H9 (cell line): ENCODE results near the gene MRC1. TPM values are rescaled to one million over a fixed set of nuclear protein-coding genes. Genes with fewer than 3 reads are reported as not detected.

Experiments
- DNase-seq: peaks from one replicate; pipeline ENCODE4 v3.0.0-alpha.2; 2017
- H2AFZ ChIP-seq: one replicate; pipeline ENCODE4 v1.6.1; 2013; ENCODE audit warnings: mild to moderate bottlenecking, low read length, control low read depth, moderate library complexity
- H2AK5ac ChIP-seq: 2 replicates; pipeline ENCODE4 v1.6.1; 2013; ENCODE audit warnings: low read length, control low read depth, mixed read lengths; ENCODE audit not compliant: insufficient read length
- H2BK120ac ChIP-seq: one replicate; pipeline ENCODE4 v1.6.1; 2013; ENCODE audit warnings: low read depth, mild to moderate bottlenecking, low read length, control low read depth, inconsistent platforms; ENCODE audit not compliant: poor library complexity, severe bottlenecking
- H2BK12ac ChIP-seq: 2 replicates; pipeline ENCODE4 v1.6.1; 2013; ENCODE audit warnings: low read length, control low read depth, mixed read lengths, low read depth; ENCODE audit not compliant: insufficient read length
- H2BK15ac ChIP-seq: 2 replicates; pipeline ENCODE4 v1.6.1; 2013; ENCODE audit warnings: low read depth, low read length, control low read depth
- H2BK20ac ChIP-seq: one replicate; pipeline ENCODE4 v1.6.1; 2013; ENCODE audit warnings: low read depth, mild to moderate bottlenecking, low read length, control low read depth, inconsistent platforms; ENCODE audit not compliant: poor library complexity, severe bottlenecking
- H2BK5ac ChIP-seq: 2 replicates; pipeline ENCODE4 v1.6.1; 2013; ENCODE audit warnings: low read length, control low read depth, mixed read lengths; ENCODE audit not compliant: insufficient read length
- H3K14ac ChIP-seq: 2 replicates; pipeline ENCODE4 v1.6.1; 2013; ENCODE audit warnings: low read length, control low read depth; ENCODE audit not compliant: insufficient read depth
- H3K18ac ChIP-seq: 2 replicates; pipeline ENCODE4 v1.6.1; 2013; ENCODE audit warnings: low read depth, mild to moderate bottlenecking, mixed read lengths, low read length, control low read depth; ENCODE audit not compliant: insufficient read length
- H3K23ac ChIP-seq: 2 replicates; pipeline ENCODE4 v1.6.1; 2013; ENCODE audit warnings: low read length, control low read depth, mixed read lengths, low read depth; ENCODE audit not compliant: insufficient read length
- H3K23me2 ChIP-seq: 2 replicates; pipeline ENCODE4 v1.6.1; 2013; ENCODE audit warnings: low read depth, mild to moderate bottlenecking, mixed read lengths, low read length, control low read depth; ENCODE audit not compliant: insufficient read length, poor library complexity, severe bottlenecking
- H3K27ac ChIP-seq: 2 replicates; pipeline ENCODE4 v1.5.1; 2013; ENCODE audit warnings: low read length, control low read depth, mixed read lengths, low read depth; ENCODE audit not compliant: insufficient read length
- H3K27me3 ChIP-seq: 2 replicates; pipeline ENCODE4 v1.6.1; 2013; ENCODE audit warnings: low read length, control low read depth, inconsistent platforms; ENCODE audit not compliant: insufficient read depth
- H3K4ac ChIP-seq: 2 replicates; pipeline ENCODE4 v1.6.1; 2013; ENCODE audit warnings: low read depth, mild to moderate bottlenecking, control low read depth, inconsistent platforms, low read length, moderate library complexity
- H3K4me1 ChIP-seq: 2 replicates; pipeline ENCODE4 v1.6.1; 2013; ENCODE audit warnings: low read length, control low read depth, inconsistent platforms; ENCODE audit not compliant: insufficient read depth
- H3K4me2 ChIP-seq: 2 replicates; pipeline ENCODE4 v1.6.1; 2013; ENCODE audit warnings: low read length, control low read depth, mixed read lengths; ENCODE audit not compliant: insufficient read length, insufficient read depth
- H3K56ac ChIP-seq: 2 replicates; pipeline ENCODE4 v1.6.1; 2013; ENCODE audit warnings: low read depth, mild to moderate bottlenecking, mixed read lengths, low read length, control low read depth; ENCODE audit not compliant: insufficient read length
- H3K79me1 ChIP-seq: 2 replicates; pipeline ENCODE4 v1.6.1; 2013; ENCODE audit warnings: low read depth, mild to moderate bottlenecking, moderate library complexity, low read length, control low read depth, inconsistent platforms; ENCODE audit not compliant: insufficient read depth, poor library complexity, severe bottlenecking
- H3K79me2 ChIP-seq: 2 replicates; pipeline ENCODE4 v1.6.1; 2013; ENCODE audit warnings: low read length, control low read depth, inconsistent platforms; ENCODE audit not compliant: insufficient read depth
- H3K9ac ChIP-seq: 2 replicates; pipeline ENCODE4 v1.6.1; 2013; ENCODE audit warnings: low read length, control low read depth, mixed read lengths; ENCODE audit not compliant: insufficient read length; ENCODE audit errors: extremely low read depth
- H3K9me3 ChIP-seq: one replicate; pipeline ENCODE4 v1.6.1; 2013; ENCODE audit warnings: low read depth, low read length, inconsistent platforms; ENCODE audit not compliant: control insufficient read depth
- H3T11ph ChIP-seq: one replicate; pipeline ENCODE4 v1.6.1; 2013; ENCODE audit warnings: mild to moderate bottlenecking, low read length, control low read depth, inconsistent platforms
- H4K20me1 ChIP-seq: one replicate; pipeline ENCODE4 v1.6.1; 2013; ENCODE audit not compliant: control insufficient read depth, insufficient read length, insufficient read depth
- H4K5ac ChIP-seq: 2 replicates; pipeline ENCODE4 v1.6.1; 2013; ENCODE audit warnings: low read depth, mild to moderate bottlenecking, mixed read lengths, low read length, control low read depth; ENCODE audit not compliant: insufficient read length
- H4K8ac ChIP-seq: replicated peaks from 2 replicates; pipeline ENCODE4 v1.6.1; 2013; ENCODE audit warnings: low read length, control low read depth, mixed read lengths, low read depth; ENCODE audit not compliant: insufficient read length
- H4K91ac ChIP-seq: 2 replicates; pipeline ENCODE4 v1.6.1; 2013; ENCODE audit warnings: low read depth, mild to moderate bottlenecking, moderate library complexity, mixed read lengths, low read length, control low read depth; ENCODE audit not compliant: insufficient read length
- H3K27ac Mint-ChIP-seq, 3 experiments: 2 replicates in 2 of 3; 3 replicates in 1 of 3; pipeline ENCODE4 v1.8.0; 2020 to 2021; ENCODE audit warnings: mixed read lengths in 3 of 3, mild to moderate bottlenecking in 1 of 3, moderate library complexity in 1 of 3
- H3K27me3 Mint-ChIP-seq: 2 replicates; pipeline ENCODE4 v1.8.0; 2021; ENCODE audit warnings: low read depth, mild to moderate bottlenecking, moderate library complexity, mixed read lengths
- H3K36me3 Mint-ChIP-seq, 3 experiments: 2 replicates in 2 of 3; 3 replicates in 1 of 3; pipeline ENCODE4 v1.8.0; 2020 to 2021; ENCODE audit warnings: low read depth in 3 of 3, mixed read lengths in 3 of 3; ENCODE audit not compliant: insufficient read depth in 1 of 3
- H3K4me1 Mint-ChIP-seq, 2 experiments: 2 replicates each; pipeline ENCODE4 v1.8.0; 2020; ENCODE audit warnings: mixed read lengths in 2 of 2
- H3K4me3 Mint-ChIP-seq, 2 experiments: 2 replicates in 1 of 2; 3 replicates in 1 of 2; pipeline ENCODE4 v1.8.0; 2020 to 2021; ENCODE audit warnings: mild to moderate bottlenecking in 2 of 2, mixed read lengths in 2 of 2, moderate library complexity in 1 of 2
- H3K9me3 Mint-ChIP-seq, 2 experiments: 2 replicates in 1 of 2; 3 replicates in 1 of 2; pipeline ENCODE4 v1.8.0; 2020; ENCODE audit warnings: mild to moderate bottlenecking in 2 of 2, mixed read lengths in 2 of 2, moderate library complexity in 1 of 2
- WGBS: extraction: QIAGEN DNeasy Blood & Tissue Kit; methylation state at CpG from one replicate; pipeline ENCODE4 v1.1.7; 2013; ENCODE audit warnings: missing lambda C conversion rate, low lambda C conversion rate, mixed read lengths; ENCODE audit not compliant: insufficient read length; ENCODE audit errors: extremely low coverage; 5-methylcytosine and 5-hydroxymethylcytosine counted together
- total RNA-seq: library from RNA; stranded (reverse); gene quantifications from 2 replicates; pipeline ENCODE4 v1.2.1, GENCODE V29; 2021
- TF ChIP-seq, protein P1 (sequence below): fragments of 200-600 bp; sonication (generic); conservative IDR thresholded peaks from 3 replicates; pipeline ENCODE4 v1.8.0; 2021; ENCODE audit warnings: antibody characterized with exemption, mild to moderate bottlenecking

MRC1 gene
- total RNA-seq, 1 experiment from 2014 or later, result not detected

DNA sequence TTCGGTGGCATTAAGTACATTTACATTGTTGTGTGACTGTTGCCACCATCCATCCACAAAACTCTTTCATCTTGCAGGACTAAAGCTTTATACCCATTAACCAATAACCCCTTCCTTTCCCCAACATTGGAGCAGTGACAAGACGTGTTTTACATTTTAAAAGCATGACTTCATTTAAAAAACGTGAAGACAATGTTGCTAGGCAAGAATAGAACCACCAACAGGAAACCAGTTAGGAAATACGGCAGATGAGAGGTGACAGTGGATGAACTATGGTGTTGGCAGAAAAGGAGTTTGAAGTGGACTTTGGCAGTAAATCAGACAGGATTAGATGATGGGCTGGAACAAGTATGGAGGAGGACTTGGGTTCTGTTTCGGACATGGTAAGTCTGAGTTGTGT, 40.2 kb upstream of the MRC1 start:
- Histone ChIP-seq H2BK5ac (no peak overlapping the region), H3K56ac (no peak overlapping the region), H3K23ac (no peak overlapping the region), H3K79me2 (no peaks in the 10 kb centered on the region), H2AK5ac (no peak overlapping the region), H2BK12ac (no peak overlapping the region), H4K5ac (no peak overlapping the region), H2AFZ (no peak overlapping the region), H3K14ac (no peak overlapping the region), H3K9ac (no peak overlapping the region), H3K4me2 (no peak overlapping the region), H3K27me3 (peaks cover 24% of the 10 kb centered on the region), H3K79me1 (no peaks in the 10 kb centered on the region), H3K9me3 (no peaks in the 10 kb centered on the region), H3K4ac (no peak overlapping the region), H4K91ac (no peak overlapping the region), H3K18ac (no peak overlapping the region), H2BK20ac (no peak overlapping the region), H3K23me2 (no peaks in the 10 kb centered on the region), H2BK120ac (no peak overlapping the region), H2BK15ac (no peak overlapping the region), H3K4me1 (peaks cover 6% of the 10 kb centered on the region; the same call in 1 of the 2 replicates), H4K20me1 (no peaks in the 10 kb centered on the region), H4K8ac (no peak overlapping the region), H3K27ac (no peak overlapping the region), H3T11ph (no peak overlapping the region)
- no CpG with 5 or more reads among the region's 5 CpGs for WGBS
- H3K9me3 Mint-ChIP-seq, result peaks cover 7 to 8% of the 10 kb centered on the region in 2 experiments; a peak in 4 of 5 replicates
- no peak overlapping the region for H3K27ac Mint-ChIP-seq
- peaks cover 57% of the 10 kb centered on the region for H3K27me3 Mint-ChIP-seq
- H3K4me3 Mint-ChIP-seq, result no peak overlapping the region
- H3K36me3 Mint-ChIP-seq, result no peaks in the 10 kb centered on the region
- H3K4me1 Mint-ChIP-seq, result peaks cover 7 to 10% of the 10 kb centered on the region in 2 experiments
- DNase-seq, result no peak
- TF ChIP-seq, protein P1, sequence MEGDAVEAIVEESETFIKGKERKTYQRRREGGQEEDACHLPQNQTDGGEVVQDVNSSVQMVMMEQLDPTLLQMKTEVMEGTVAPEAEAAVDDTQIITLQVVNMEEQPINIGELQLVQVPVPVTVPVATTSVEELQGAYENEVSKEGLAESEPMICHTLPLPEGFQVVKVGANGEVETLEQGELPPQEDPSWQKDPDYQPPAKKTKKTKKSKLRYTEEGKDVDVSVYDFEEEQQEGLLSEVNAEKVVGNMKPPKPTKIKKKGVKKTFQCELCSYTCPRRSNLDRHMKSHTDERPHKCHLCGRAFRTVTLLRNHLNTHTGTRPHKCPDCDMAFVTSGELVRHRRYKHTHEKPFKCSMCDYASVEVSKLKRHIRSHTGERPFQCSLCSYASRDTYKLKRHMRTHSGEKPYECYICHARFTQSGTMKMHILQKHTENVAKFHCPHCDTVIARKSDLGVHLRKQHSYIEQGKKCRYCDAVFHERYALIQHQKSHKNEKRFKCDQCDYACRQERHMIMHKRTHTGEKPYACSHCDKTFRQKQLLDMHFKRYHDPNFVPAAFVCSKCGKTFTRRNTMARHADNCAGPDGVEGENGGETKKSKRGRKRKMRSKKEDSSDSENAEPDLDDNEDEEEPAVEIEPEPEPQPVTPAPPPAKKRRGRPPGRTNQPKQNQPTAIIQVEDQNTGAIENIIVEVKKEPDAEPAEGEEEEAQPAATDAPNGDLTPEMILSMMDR, result no peak
